Measurements from ENCODE around the gene BLOC1S6. TPM values are rescaled to one million over a fixed set of nuclear protein-coding genes. Genes with fewer than 3 reads are reported as not detected.

The BLOC1S6 gene
- total RNA-seq, 2 donors from 2014 or later: 43.3 to 46.8 TPM

GRCh38 chr15:45585069-45585791, 1.9 kb upstream of the BLOC1S6 start:
- Histone ChIP-seq H3K27ac (ENCODE audit: low read depth, low read length) (peak overlapping the region; percentile 99), H3K4me1 (ENCODE audit: control insufficient read depth, insufficient read depth, low read length) (peaks cover 3% of the 10 kb centered on the region), H3K27me3 (ENCODE audit: control insufficient read depth, insufficient read depth, low read length, poor library complexity, severe bottlenecking) (no peaks in the 10 kb centered on the region), H3K4me3 (ENCODE audit: low read length) (peak overlapping the region; percentile 94), H3K36me3 (ENCODE audit: control insufficient read depth, insufficient read depth, low read length) (no peaks in the 10 kb centered on the region), H3K9me3 (ENCODE audit: control insufficient read depth, low read length) (peaks cover 12% of the 10 kb centered on the region), H3K9ac (ENCODE audit: extremely low read depth, low read length, poor library complexity, severe bottlenecking) (peak overlapping the region; percentile 98)
- peaks cover 23% of the 10 kb centered on the region for H3K9me3 Mint-ChIP-seq
- no peak for TF ChIP-seq CTCF (conservative IDR thresholded peaks at IDR 0.05)
- H3K36me3 Mint-ChIP-seq (ENCODE audit: low read depth): peaks cover 6% of the 10 kb centered on the region
- WGBS, 2 experiments (ENCODE audit: insufficient coverage in 1 of 2, insufficient read length in 1 of 2): 67 to 71% methylated on average over 5 of the region's 7 CpGs
- H3K27me3 Mint-ChIP-seq (ENCODE audit: insufficient read depth): no peaks in the 10 kb centered on the region
- H3K4me1 Mint-ChIP-seq: peaks cover 25% of the 10 kb centered on the region
- peak; percentile 74 for DNase-seq
- peak overlapping the region; percentile 90 for H3K4me3 Mint-ChIP-seq
- H3K27ac Mint-ChIP-seq: peak overlapping the region; percentile 100

GRCh38 chr15:45586125-45586524, 1.1 kb upstream of the BLOC1S6 start:
- DNase-seq: no peak
- Mint-ChIP-seq H3K4me1 (peaks cover 25% of the 10 kb centered on the region), H3K9me3 (peaks cover 23% of the 10 kb centered on the region), H3K36me3 (ENCODE audit: low read depth) (peaks cover 6% of the 10 kb centered on the region), H3K27ac (peak overlapping the region; percentile 100), H3K4me3 (peak overlapping the region; percentile 90), H3K27me3 (ENCODE audit: insufficient read depth) (no peaks in the 10 kb centered on the region)
- no peak for TF ChIP-seq CTCF (conservative IDR thresholded peaks at IDR 0.05)
- Histone ChIP-seq H3K4me1 (ENCODE audit: control insufficient read depth, insufficient read depth, low read length) (peaks cover 3% of the 10 kb centered on the region), H3K27ac (ENCODE audit: low read depth, low read length) (peak overlapping the region; percentile 99), H3K36me3 (ENCODE audit: control insufficient read depth, insufficient read depth, low read length) (no peaks in the 10 kb centered on the region), H3K9me3 (ENCODE audit: control insufficient read depth, low read length) (peaks cover 12% of the 10 kb centered on the region), H3K27me3 (ENCODE audit: control insufficient read depth, insufficient read depth, low read length, poor library complexity, severe bottlenecking) (no peaks in the 10 kb centered on the region), H3K4me3 (ENCODE audit: low read length) (peak overlapping the region; percentile 94), H3K9ac (ENCODE audit: extremely low read depth, low read length, poor library complexity, severe bottlenecking) (peak overlapping the region; percentile 98)
- 92 to 95% methylated on average over 3 of the region's 3 CpGs for WGBS, 2 experiments (ENCODE audit: insufficient coverage in 1 of 2, insufficient read length in 1 of 2)

GRCh38 chr15:45586601-45587094, 531 bp upstream of the BLOC1S6 start:
- Histone ChIP-seq H3K4me1 (ENCODE audit: control insufficient read depth, insufficient read depth, low read length) (peaks cover 3% of the 10 kb centered on the region), H3K9me3 (ENCODE audit: control insufficient read depth, low read length) (peaks cover 12% of the 10 kb centered on the region), H3K36me3 (ENCODE audit: control insufficient read depth, insufficient read depth, low read length) (peaks cover 1% of the 10 kb centered on the region), H3K27me3 (ENCODE audit: control insufficient read depth, insufficient read depth, low read length, poor library complexity, severe bottlenecking) (no peaks in the 10 kb centered on the region), H3K27ac (ENCODE audit: low read depth, low read length) (peak overlapping the region; percentile 99), H3K4me3 (ENCODE audit: low read length) (peak overlapping the region; percentile 94), H3K9ac (ENCODE audit: extremely low read depth, low read length, poor library complexity, severe bottlenecking) (peak overlapping the region; percentile 98)
- no peak for TF ChIP-seq CTCF (conservative IDR thresholded peaks at IDR 0.05)
- WGBS, 2 experiments (ENCODE audit: insufficient coverage in 1 of 2, insufficient read length in 1 of 2): 5 to 10% methylated on average over 5 to 14 of the region's 14 CpGs
- H3K4me1 Mint-ChIP-seq: peaks cover 25% of the 10 kb centered on the region
- peak overlapping the region; percentile 100 for H3K27ac Mint-ChIP-seq
- H3K4me3 Mint-ChIP-seq: peak overlapping the region; percentile 90
- DNase-seq: no peak
- peaks cover 23% of the 10 kb centered on the region for H3K9me3 Mint-ChIP-seq
- no peaks in the 10 kb centered on the region for H3K27me3 Mint-ChIP-seq (ENCODE audit: insufficient read depth)
- H3K36me3 Mint-ChIP-seq (ENCODE audit: low read depth): peaks cover 6% of the 10 kb centered on the region
